HG03439 (cell line): Measurements from ENCODE around the gene MRPS24.
"Not testable (repeated sequence)": the region's sequence is repeated elsewhere in the genome, so short reads cannot be mapped to it uniquely, and the experiment has no call there.

ENCODE experiments used
- ATAC-seq: cut with Tn5 transposase; IDR thresholded peaks from one replicate; pipeline ENCODE4 v1.9.1; 2021; ENCODE audit warnings: mild to moderate bottlenecking, moderate library complexity; ENCODE audit not compliant: unreplicated experiment

The MRPS24 gene

DNA sequence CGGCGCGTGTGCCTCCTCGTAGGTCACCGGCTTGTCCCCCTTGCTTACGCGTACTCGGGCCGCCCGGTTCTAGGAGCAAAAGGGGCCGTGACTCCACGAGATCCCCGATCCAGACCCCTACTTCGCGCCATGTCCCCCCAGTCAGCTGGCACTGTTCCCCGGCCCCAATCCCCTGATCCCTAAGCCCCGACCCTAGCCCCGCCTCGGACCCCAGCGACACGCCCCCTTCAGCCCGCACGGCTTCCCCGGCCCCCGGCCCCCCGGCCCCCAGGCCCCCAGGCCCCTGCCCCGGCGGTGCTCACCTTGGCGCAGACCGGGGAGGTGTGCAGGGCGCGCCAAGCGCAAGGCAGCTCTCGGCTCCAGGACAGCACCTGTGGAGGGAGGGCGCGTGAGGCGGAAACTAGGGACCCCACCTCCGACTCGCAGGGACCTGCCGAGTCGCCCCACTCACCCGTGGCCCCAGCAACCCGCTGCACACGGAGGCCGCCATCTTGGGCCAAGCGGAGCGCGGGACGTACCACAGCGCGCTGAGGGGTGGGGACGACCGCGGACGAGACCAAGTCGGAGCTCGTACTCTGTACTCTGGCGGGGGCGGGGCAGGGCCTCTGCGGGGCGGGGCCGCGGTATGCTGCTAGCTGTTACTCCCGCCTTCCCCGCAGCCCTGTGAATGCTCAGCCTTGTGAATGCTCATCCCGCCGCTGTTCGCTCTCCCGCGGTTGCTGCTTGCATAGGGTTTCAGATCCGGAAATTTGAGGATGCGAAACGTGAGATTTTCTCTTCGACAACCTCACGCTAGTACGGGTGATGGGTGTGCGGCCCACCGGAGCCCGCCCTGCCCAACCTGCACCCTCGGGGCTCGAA, at the start of gene MRPS24:
TSS of gene MRPS24 (minus strand) at position 512 of the 861 bp plus-strand sequence. CDS start at position 490, 22 bp downstream.
- ATAC-seq: peak; percentile 80

DNA sequence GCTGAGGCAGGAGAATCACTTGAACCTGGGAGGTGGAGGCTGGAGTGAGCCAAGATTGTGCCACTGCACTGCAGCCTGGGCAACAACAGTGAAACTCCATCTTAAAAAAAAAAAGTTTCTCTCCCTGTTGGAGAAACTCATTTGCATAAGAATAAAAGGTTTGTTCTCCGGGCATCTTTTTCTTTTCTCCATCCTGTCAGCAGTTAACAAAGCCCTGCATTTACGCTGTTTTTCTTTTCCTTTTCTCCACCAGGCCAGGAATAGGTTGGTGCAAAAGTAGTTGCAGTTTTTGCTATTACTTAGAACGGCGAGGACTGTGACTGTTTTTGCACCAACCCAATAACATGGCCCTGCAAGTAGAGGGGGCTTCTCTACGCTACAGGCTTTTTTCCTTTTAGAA, 46.6 kb upstream of the MRPS24 start:
- ATAC-seq: no peak

- ATAC-seq: no peak
Measured at GRCh38 chr7:43914795-43915194, 45.5 kb upstream of the MRPS24 start.

DNA sequence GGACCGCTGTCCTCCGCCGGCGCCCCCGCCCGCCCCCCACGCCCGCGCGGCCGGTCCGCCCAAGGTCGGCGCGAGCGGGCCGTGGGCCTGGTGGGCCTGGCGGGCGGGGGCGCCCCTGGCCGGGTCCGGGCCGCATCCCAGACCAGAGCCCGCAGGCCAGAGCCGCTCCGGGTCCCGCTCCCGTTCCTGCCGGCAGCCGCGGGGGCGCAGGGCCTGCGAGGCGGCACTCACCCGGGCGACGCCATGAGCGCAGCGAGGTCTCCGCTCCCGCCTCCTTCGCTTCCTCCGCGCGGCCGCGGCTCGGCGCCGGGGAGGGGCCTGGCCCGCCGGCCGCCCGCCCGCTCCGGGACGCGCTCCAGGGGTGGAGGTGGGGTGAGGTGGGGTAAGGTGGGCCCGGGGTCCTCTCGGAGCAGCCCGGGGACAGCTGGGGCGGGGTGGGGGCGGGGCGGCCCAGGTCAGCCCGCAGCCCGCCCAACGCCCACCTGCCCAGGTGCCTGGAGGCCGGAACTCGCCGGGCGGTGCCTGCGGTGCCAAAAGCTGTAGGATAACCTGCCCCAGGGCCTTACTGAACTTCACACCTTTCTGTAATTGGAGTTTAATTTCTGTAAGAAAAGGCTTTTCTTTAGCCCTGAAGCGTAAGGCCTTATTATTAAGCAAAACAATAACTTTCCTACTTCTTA, 37.2 kb upstream of the MRPS24 start, which contains the start of gene URGCP:
TSS of gene URGCP (minus strand) at position 266 of the 680 bp plus-strand sequence. CDS start at position 245, 21 bp downstream.
- peak; percentile 63 for ATAC-seq

DNA sequence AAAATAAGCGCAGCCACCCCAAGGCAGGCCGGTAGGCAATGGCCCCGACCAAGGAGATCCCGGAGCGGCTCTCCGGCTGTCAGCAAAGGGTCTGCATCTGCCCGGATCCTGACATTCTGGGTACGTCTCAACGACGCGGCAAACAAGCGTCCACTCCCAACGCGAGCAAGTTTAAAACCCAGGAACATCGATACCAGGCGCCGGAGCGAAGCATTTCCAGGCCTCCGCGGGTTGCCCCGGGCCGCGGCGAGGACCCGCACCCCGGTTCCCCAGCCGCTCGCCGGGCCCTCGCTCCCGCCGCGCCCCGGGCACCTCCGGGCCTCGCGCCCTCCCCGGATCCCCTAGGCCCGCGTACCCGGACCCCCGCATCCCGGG, 36.6 kb upstream of the MRPS24 start:
- ATAC-seq: peak; percentile 38

DNA sequence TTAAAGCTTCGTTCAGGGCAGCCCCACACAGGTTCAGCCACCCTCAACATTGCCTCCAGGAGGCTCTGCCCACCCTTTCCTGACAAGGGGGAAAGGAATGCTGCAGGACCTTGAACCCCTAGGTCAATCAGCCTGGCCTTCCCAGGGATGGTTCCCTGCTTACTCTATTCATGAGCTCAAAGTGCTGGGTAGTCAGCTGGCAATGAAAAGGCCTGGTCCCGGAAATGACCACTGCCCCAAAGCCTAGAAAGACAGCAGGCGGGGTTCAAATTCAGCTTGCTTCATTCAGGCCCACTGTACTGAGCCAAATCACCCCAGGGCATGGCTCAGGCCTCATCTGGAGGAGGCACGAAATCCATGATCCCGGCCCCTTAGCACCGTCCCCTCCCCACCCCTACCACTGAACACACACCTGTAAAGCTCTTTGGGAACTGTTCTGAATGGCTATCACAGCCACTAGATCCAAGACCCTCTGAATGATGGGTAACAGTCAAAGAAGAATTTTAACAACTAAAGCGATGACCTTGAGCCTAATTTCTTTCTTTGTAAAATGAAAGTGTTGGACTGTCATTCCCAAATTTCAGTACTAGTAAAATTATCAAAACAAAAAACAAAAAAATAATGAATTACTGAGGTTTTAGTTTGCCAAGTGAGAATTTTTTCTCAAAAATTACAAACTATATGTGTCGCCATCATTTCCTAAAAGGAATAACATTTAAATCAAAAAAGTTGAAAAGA, 36.1 kb upstream of the MRPS24 start:
- no peak for ATAC-seq

DNA sequence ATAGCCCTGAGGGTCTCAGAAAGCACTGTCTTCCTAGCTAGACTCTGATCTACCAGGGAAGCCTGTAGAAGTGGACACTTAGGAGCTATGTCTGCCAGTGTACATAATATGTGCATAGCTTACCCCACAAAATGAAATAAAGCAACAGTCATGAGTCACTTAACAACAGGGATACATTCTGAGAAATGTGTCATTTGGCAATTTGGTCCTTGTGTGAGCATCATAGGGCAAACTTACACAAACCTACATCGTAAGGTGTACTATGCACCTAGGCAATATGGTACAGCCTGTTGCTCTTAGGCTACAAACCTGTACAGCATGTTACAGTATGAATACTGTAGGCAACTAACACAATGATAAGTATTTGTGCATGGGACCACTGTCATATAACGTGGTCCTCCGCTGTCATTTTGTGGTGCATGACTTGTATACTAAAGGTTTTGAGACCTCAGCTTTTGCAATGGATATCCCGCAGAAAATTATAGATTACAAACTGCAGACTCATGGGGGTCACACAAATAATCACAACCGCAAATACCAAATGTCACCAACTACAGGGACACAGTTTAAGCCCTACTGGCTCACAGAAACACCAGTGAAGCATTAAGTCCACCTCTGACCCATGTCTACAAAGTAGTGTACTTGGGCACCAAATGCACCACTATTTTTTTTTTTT, 35.4 kb upstream of the MRPS24 start:
- no peak for ATAC-seq

- no peak for ATAC-seq
Measured at GRCh38 chr7:43902542-43903054, 33.3 kb upstream of the MRPS24 start.

GRCh38 chr7:43898571-43898970, 29.3 kb upstream of the MRPS24 start:
- not testable (repeated sequence) for ATAC-seq

DNA sequence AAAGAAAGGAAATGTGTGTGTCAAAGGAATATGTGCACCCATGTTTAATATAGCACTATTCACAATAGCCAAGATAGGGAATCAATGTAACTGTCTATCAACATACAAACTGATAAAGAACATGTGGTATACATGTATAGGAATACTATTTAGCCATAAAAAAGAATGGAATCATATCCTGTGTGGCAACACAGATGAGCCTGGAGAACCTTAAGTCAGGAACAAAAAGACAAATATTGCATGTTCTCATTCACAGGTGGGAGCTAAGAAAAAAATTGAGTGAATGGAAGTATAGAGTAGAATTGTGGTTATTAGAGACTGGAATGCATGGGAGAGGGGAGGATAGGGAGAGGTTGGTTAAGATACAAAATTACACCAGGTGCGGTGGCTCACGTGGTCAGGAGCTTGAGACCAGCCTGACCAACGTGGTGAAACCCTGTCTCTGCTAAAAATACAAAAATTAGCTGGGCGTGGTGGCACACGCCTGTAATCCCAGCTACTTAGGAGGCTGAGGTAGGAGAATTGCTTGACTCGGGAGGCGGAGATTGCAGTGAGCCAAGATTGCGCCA, 26.6 kb upstream of the MRPS24 start:
- ATAC-seq: no peak

- no peak for ATAC-seq
Measured at GRCh38 chr7:43891069-43891955, 22.0 kb upstream of the MRPS24 start.

DNA sequence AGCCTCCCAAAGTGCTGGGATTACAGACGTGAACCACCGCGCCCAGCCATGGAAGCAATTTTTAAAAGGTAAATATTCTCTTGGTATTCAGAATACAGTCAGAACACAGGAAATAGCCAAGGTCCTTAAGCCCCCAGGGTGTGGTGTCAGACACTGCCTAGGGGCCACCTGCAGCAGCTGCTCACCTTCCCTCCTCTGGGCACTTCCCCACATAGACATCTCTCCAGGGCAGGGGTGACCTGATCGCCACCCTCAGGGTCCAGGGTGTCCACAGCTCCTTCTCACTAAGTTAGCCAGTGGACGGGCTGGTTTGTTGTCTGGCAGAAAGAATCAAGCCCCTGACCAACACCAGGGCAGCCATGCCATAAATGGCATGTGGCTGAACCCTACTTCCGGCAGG, 21.2 kb upstream of the MRPS24 start:
- ATAC-seq: no peak

DNA sequence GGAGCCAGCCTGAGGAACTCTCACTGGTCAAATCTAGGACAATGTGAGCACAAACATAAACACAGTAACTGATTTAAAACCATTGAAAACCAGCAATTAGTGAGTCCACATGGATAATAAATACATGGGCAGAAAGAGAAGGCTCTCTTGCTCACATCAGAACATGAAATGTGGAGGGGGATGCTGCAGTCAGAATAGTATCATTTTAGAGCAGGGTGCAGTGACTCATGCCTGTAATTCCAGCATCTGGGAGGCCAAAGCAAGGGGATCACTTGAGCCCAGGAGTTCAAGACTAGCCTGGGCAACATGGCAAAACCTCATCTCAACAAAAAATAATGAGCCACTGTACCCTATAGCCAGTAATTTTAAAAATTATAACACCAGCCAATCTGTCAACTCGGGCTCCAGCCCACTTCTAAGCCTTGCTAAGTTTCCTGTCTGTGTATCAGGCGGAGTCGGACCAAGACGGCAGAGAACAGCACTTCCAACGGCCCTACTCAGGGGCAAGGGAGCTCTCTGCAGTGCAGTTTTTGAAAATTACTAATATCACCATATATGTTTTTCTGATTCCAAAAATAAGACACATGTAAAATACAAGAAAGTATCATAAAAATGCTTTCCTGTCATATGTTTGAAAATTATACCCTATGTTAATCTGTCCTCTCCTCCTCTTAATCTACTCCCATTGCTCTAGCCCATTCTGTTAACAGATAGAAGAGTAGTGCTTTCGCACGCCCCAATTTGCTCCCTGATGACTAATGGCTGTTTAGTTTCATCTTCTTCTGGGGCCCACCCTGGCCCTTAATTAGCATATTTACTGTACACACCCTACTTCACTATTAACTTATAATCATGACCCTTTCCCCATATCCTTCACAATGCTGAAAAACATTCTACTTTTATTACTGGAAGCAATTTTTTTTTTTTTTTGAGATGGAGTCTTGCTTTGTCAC, 20.0 kb upstream of the MRPS24 start:
- ATAC-seq: no peak

DNA sequence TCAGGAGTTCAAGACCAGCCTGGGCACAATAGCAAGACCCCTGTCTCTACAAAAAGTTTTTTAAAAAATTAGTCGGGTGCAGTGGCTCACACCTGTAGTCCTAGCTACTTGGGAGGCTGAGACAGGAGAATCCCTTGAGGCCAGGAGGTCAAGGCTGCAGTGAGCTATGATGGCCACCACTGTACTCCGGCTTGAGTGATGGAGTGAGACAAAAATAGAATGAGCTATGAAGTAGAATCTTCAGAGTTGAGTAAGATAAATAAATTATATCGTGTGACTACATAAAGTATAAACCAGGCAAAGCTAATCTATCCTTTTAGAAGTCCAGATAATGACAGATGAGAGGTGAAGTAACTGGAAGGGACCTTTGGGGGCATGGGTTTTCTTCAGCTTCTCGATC, 15.3 kb upstream of the MRPS24 start:
- no peak for ATAC-seq

DNA sequence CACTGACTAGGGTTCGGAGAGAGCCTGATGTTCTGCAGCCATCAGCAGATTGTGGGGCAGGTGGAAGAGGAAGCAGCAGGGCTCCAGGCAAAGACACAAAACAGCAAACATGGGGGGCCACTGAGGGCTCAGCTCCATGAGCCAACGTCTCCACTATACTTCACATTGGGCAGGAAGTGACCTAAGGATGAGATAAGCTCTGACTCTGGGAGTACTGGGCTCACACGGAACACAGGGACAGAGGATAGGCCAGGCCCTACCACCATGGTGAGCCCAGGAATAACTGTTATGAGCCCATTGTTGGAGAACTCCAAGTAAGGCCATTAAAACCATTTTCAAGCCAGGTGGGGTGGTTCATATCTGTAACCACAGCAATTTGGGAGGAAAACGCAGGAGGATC, 14.9 kb upstream of the MRPS24 start:
- ATAC-seq: no peak

GRCh38 chr7:43880596-43880995, 11.3 kb upstream of the MRPS24 start:
- no peak for ATAC-seq

DNA sequence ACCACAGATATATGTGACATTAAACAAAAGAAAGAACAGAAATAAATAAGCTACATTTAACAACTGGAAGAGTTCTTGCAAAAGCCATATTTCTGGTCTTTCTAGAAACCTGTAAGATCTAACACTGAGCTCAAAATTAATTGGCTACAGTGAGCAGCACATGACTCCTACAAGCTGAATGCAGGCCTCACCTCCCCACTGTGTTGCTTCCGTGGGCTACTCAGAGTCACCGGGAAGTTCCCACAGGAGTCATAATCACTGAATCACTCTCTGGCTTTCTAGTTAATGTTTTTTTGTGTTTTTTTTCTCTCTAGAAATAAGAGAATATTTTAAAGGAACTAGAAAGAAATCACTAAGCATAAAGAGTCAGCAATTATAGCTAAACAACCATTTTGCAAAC, 10.2 kb upstream of the MRPS24 start:
- no peak for ATAC-seq

DNA sequence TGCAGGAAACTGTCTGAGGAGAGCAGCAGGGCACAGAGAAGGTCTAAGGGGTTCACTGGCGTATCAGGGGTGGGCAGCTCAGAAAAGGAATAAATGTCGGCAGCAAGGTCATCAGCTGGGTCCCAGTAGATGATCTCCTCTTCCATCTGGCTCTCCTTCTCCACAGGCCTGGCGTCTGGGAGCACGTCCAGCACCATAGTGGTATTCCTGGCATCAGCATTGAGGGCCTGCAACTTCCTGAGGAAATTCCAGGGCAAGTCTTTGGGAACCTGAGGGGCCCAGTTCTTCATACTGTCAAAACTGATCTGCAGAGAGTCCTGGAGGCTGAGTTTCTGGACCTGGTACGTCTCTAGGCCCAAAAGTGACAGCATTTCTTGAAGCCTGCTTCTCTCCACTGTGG, 9.6 kb upstream of the MRPS24 start:
- no peak for ATAC-seq
